NCI-H1694 (cell line): Measurements from ENCODE around the gene ATP6V1F.
A peak's percentile ranks its signal among the peaks of the same experiment; 100 is the strongest.

Experiments
- DNase-seq: peaks from one replicate; lab custom pipeline; 2025; lab: John Stamatoyannopoulos, UW

The ATP6V1F gene

DNA sequence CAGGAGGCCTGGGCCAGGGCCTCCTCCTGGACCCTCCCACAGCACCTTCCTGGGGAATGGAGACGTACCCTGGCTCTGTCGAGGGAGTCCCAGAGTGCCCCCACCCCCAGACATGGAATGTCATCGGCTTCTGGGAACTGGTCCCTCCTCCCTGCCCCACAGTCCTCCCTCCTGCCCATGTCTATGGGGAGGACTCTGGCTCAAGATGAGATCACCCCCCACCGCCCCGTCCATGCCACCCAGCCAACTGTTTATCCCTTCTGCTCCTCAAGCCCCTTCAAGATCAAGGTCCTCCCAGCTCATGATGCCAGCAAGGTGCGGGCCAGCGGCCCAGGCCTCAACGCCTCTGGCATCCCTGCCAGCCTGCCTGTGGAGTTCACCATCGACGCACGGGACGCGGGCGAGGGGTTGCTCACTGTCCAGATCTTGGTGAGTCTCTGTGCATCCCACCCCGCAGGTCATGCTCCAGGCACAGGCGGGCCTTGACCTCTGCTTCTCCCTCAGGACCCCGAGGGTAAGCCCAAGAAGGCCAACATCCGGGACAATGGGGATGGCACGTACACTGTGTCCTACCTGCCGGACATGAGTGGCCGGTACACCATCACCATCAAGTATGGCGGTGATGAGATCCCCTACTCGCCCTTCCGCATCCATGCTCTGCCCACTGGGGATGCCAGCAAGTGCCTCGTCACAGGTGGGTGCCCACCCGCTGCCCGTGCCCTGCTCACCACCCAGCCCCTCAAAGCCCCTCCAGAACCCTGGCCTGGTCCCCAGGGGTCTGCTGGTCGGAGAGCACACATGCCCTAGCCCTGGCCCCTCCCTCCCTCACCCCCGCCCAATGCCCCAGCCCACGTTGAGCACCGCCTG, 14.1 kb upstream of the ATP6V1F start:
- DNase-seq, result no peak

DNA sequence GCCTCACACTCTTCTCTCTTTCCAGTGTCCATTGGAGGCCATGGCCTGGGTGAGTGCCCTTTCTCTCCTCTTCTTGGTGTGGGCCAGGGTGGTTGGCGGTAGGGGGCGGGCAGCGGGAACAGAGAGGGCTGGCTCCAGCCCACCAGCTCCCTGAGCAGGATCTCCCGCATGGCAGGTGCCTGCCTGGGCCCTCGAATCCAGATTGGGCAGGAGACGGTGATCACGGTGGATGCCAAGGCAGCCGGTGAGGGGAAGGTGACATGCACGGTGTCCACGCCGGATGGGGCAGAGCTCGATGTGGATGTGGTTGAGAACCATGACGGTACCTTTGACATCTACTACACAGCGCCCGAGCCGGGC, 13.5 kb upstream of the ATP6V1F start:
- DNase-seq, result no peak

DNA sequence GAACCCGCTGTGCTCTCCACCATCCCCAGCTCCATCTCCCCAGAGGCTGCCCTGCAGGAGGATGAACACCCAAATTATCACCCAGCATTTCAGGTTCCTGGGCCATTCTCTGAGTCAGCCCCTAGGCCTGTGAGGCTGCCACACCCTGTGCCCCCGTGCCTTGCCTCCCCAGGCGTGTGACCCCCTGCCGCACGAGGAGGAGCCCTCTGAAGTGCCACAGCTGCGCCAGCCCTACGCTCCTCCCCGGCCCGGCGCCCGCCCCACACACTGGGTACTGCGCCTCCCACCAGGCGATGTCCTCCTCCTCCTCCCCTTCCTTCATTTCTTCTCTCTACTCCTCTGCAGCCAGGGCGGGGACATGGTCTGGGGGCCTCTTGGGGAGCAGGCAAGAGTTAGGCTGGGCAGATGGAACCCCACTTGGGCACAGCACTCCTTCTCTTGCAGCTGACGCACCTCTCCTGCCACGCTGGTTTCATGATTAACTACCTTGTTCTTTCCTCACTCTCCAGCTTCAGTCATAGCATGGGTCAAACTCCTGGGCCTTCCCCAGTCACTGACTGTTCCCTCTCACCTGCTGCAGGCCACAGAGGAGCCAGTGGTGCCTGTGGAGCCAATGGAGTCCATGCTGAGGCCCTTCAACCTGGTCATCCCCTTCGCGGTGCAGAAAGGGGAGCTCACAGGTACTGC, 12.7 kb upstream of the ATP6V1F start:
- DNase-seq, result no peak

DNA sequence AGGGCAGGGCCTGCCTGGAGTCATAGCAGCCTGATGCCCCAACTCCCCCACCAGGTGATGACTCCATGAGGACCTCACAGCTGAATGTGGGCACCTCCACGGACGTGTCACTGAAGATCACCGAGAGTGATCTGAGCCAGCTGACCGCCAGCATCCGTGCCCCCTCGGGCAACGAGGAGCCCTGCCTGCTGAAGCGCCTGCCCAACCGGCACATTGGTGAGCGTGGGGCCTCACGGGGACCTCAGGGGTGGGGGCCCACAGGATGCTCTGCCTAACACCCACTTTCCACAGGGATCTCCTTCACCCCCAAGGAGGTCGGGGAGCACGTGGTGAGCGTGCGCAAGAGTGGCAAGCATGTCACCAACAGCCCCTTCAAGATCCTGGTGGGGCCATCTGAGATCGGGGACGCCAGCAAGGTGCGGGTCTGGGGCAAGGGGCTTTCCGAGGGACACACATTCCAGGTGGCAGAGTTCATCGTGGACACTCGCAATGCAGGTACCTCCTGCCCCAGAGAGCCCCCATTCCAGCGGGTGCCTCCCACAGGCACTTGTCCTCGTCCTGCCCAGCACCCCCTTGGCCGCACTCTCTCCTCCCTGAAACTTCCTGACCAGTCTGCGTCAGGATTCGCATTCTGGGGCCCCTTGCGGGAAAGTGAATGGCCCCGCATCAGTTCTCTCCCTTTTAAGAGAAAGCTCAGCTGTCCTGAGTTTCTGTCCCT, 10.0 kb upstream of the ATP6V1F start:
- no peak for DNase-seq

DNA sequence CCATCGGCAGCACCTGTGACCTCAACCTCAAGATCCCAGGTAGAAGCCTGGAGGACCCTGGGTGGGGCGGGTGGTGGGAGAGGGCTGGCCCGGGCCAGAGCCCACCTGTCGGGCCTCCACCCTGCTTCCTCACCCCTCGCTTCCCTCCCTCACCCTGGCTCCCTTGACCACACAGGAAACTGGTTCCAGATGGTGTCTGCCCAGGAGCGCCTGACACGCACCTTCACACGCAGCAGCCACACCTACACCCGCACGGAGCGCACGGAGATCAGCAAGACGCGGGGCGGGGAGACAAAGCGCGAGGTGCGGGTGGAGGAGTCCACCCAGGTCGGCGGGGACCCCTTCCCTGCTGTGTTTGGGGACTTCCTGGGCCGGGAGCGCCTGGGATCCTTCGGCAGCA, 8.9 kb upstream of the ATP6V1F start:
- DNase-seq, result no peak

DNA sequence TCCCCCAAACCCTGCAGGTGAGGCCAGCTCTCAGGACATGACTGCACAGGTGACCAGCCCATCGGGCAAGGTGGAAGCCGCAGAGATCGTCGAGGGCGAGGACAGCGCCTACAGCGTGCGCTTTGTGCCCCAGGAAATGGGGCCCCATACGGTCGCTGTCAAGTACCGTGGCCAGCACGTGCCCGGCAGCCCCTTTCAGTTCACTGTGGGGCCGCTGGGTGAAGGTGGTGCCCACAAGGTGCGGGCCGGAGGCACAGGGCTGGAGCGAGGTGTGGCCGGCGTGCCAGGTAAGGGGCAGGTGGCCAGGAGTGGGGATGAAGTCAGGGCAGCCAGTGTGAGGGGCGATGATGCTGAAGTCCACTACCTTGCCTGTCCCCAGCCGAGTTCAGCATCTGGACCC, 8.3 kb upstream of the ATP6V1F start:
- no peak for DNase-seq

DNA sequence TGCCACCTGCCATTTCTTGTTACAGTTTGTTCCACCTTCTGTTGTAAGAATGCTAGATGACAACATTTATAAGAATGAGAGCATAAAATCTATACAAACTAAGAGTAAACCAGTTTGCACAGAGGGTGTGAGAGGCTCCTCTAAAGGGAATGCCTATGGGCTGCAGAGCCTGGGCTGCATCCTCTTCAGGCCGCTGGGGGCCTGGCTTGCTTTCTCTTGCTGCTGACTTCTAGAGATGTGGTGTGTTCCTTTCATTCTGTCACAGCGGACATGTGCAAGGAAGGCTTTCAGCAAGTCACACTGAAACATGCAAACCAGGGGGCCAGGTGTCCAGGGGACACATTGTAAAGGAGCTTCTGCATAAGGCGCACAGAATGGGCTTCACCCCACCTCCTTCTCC, 7.1 kb upstream of the ATP6V1F start:
- DNase-seq, result no peak

DNA sequence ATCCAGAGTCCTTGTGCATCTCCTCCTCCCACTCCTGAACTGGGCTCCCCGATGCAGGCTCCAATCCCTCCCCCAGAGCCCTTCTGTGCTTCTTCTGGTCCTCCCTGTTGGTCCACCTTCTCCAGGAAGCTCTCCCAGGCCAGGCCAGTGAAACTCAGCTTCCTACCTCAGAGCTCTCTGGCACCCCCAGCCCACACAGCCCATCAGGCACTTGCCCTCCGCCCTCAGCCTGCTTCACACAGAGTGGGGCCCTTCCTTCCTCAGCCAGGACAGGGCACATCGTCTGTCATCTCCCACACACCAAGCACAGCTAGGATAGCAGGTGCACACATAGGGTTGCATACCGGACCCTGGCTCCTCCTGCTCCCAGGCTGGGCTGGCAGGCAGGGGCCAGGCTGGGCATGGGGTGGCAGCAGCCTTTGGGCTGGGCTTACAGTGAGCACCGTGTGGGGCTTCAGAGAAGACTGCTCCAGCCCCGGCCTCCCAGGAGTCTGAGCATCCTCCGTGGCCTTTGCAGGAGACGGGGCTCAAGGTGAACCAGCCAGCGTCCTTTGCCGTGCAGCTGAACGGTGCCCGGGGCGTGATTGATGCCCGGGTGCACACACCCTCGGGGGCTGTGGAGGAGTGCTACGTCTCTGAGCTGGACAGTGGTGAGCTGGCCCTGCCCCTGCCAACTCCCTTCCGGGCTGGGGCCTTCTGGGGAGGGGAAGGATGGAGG, 6.5 kb upstream of the ATP6V1F start:
- no peak for DNase-seq

DNA sequence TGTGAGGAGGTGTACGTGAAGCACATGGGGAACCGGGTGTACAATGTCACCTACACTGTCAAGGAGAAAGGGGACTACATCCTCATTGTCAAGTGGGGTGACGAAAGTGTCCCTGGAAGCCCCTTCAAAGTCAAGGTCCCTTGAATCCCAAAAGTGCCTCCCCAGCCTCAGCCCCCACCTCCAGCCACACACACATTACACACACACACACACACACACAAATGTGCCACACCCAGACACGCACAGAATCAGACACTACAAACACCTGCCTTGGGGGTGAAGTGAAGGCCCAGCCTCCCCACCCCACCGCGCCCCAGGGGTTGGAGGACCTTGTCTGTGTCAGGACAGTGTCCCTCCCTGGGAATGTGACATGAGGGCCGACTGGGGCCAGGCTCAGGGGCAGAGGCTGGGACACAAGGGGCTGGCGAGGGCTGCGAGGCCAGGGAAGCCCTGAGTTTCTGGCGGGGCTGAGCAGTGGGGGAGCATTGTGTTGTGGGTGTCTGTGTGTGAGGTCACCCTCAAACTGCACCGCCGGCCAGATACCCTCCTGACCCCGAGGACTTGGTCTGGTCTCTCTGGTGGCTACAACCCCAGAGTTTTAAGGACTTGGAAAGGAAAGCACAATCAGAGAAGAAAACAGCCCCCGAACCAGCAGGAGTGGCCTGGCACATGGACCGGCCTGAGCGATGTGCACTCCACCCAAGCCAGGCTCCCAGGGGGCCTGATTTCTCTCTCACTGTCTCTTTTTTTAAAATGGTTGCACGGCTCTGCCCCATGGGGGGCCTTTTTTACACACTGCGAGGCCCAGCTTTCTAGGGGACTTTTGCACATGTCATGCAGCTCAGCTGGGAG, 4.0 kb upstream of the ATP6V1F start:
- DNase-seq, result no peak

DNA sequence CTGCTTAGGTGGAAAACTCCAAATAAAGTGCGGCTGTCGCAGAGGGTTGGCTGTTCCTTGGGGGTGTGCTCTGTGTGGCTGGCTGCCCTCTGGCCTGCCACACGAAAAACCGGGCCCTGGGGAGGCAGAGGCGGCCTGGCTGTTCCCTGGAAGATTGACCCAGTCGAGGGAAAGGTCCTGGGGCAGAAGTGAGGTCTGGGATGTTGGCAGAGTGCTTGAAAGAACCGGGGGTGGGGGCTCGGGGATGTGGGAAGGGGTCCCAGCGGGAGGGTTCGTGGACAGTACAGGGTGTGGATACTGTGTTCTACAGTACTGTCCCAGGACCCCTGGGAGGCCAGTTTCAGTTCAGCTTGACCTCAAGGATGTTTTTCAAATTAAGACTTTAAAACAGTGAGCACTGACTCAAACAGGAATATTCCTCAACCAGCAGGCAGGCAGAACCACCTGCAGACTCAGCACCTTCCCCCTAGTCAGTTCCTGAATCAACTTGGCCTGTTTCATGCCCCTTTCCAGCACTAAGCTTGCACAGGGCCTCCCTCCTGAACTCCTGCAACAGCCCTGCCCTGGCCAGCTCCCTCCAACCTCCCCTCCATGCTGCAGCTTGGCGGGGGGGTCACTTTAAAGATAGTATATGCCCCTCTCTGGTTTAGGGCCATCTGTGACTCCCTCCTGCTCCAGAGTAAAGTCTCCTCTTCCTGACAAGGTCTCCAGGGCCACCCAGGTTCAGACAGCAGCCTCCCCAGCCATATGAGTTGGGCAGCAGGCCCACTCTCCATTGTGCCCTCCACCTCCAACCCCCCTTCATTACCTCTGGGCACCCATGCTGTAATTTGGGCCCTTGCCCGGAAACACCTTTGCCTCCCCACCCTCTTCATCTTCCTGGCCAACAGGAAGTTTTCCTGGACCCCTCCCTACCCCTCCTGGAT, 3.2 kb upstream of the ATP6V1F start:
- no peak for DNase-seq

DNA sequence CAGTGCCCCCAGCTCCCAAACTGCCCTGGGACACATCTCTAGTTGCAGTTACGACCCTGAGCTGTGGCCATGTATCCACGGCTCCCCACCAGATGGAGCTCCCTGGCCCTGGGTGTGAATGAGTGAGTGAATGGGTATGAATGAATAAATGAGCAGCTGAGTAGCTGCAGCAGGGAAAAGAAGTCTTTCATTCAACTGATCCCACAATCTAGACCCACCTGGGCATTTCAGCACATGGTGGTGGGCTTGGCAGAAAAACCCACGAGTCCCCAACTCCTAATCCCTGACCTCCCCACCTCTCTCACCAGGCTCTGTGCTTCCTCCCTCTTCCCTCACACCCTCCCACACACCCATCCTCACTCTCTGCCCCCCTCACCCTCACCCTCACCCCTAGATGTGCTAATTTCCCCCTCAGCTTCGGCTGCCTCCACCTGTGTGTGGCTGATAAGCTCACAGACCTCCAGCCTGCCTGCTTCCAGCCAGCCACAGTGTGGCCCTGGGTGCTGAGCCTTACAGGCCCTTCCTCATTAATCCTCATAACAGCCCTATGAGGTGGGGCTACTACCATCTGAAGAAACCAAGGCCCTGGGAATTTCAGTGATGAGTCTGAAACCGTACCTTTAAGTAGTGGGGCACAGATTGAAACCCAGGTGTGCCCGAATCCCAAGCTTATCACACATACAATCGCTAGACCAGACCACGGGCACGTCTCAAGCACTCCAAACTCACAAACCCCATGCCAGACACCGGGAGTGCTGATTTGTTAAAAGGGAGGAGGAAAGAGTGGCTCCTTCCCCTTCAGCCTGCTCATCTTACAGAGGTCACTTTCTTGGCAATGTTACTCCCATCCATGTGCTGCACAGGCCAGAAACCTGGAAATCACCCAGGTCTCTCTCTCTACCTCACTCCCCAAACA, 2.2 kb upstream of the ATP6V1F start:
- no peak for DNase-seq

DNA sequence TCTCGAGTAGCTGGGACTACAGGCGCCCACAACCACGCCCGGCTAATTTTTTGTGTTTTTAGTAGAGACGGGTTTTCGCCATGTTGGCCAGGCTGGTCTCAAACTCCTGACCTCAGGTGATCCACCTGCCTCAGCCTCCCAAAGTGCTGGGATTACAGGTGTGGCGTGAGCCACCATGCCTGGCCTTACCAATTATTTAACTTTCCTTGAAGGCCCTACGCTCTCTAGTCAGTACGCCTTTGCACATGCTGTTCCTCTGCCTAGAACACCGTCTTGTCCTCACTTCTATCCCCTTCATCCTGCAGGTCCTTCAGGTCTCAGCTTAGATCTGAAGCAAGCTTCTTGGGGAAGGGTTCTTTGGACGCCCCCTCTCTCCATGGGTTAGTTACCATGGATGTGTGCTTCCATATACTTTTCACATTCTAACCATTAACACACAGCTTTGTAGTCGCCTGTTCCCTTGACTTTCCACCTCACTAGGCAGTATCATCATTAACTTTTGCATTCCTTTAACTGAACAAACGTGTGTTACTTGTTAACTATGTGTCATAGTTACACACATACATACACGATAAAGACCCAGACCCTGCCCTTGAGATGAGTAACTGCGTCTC, 592 bp upstream of the ATP6V1F start:
- no peak for DNase-seq

DNA sequence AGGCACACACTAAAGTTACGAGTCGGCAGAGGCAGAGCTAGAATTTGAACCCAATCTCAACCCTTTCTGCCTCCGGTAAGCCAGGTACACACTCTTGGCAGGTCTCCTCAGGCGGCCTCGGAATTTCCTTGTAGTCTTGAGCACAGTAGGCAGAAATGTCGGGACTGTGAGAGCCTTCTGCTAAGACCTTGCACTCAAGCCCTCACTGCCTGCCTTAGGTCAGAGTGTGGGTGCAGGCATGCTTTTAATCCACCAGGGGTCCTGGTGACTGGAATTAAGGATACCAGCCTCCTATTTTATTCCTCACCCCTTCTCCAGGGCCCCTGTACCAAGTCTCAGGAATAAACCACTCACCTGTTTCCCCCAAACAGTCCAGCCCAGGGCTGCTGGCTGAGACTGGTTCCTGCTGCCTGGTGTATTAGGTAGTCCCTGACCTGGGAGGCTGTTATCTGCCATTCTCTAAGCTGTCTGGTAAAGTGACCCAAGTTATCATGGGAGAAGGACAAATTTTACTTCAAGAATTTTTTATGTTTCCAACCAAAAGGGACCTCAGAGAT, 855 bp downstream of the ATP6V1F start:
- peak; percentile 76 for DNase-seq

DNA sequence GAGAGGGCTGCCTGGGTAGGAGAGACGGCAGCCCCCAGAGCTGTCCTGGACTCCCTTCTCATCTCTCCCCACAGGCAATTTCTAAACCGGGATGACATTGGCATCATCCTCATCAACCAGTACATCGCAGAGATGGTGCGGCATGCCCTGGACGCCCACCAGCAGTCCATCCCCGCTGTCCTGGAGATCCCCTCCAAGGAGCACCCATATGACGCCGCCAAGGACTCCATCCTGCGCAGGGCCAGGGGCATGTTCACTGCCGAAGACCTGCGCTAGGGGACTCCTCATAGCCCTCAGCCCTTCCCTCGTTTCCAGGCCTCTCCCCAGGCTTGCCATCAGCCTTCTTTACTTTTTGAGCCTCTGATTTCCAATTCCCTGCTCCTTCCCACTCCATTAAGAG, 2.6 kb downstream of the ATP6V1F start:
- no peak for DNase-seq

DNA sequence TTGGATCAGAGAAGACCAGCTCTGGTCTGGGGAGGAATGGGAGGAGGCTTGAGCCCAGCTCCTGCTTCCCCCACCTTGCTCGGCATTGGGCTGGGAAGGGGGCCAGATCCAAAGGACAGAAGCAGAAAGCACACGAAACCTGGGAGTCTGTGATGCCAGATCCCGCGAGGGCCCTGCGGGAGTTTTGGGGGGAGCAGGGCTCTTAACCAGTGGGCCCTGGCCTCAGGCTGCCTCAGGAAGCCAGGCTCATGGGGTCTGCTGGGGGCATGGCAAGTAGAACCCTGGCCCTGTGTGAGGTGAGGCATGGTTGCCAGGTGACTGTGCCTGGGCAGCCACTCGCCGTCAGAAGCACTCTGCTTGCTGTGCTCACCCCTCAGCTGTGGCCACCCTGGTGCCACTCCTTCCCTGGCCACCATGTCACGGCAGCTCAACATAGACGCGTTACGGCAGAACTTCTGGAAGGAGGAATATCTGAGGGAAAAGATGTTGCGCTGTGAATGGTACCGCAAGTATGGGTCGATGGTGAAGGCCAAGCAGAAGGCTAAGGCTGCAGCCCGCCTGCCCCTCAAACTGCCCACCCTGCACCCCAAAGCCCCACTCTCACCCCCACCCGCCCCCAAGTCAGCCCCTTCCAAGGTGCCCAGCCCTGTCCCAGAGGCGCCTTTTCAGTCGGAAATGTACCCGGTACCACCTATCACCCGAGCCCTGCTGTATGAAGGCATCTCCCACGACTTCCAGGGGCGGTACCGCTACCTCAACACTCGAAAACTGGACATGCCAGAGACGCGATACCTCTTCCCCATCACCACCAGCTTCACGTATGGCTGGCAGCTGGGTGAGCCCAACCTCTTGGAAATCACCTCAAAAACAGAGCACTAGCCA, 3.6 kb downstream of the ATP6V1F start:
- DNase-seq, result no peak

DNA sequence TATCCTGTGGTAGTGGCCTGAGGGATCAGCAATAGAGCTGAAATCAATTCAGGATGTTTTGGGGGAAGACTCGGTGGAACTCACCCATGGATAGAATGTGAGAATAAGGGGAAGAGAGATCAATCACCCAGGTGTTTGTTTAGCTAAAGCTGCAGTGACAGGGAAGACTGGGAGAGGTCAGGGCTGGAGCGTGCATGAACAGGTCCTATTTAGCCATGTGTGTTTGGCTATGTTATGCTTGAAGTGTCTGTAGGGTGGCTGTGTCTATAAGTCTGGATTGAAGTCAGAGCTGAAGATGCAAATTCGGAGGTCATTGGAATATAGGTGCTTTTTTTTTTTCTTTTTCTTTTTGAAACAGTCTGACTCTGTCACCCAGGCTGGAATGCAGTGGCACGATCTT, 4.6 kb downstream of the ATP6V1F start:
- DNase-seq, result no peak

DNA sequence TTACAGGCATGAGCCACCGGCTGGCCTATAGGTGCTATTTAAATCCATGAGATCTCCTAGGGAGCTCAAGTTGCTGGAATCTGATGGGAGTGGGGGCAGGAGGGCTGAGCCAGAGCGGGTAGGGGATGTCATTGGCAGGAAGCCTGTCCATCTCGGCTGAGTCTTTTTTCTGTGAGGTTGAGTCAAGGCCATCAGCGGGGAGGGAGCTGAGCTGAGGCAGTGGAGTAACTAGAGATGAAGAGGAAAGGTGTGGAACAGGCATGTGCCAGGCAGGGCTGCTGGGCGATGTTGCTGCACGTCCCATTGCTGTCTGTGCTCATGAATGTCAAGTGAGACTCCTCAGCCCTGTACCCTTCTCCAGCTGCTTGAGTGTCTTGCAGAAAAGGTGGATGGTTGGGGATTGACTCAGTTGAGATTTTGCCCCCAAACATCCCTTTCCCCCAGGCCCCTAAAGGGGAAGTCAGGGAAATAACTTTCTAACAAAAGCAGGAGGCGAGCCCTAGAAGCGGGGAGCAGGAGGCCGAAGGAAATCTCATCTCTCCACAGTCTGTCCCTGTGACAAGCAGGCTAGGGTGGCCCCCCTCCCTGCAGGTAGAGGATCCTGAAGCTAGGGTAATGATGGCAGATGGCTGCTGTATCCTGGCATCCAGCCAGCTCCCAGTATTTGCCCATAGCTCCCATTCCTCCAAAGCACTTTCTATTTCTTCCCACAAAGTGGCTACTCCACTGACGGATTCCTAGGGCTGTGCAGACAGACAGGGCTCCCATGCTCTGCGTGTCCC, 5.4 kb downstream of the ATP6V1F start:
- peak; percentile 70 for DNase-seq
